Measurements from ENCODE around the gene ATG4B. TPM values are rescaled to one million over a fixed set of nuclear protein-coding genes. Genes with fewer than 3 reads are reported as not detected.

The ATG4B gene
- total and polyA plus RNA-seq, 2 of the 4 experiments (the other 2 are of a cell fraction), result 113 to 146 TPM

DNA sequence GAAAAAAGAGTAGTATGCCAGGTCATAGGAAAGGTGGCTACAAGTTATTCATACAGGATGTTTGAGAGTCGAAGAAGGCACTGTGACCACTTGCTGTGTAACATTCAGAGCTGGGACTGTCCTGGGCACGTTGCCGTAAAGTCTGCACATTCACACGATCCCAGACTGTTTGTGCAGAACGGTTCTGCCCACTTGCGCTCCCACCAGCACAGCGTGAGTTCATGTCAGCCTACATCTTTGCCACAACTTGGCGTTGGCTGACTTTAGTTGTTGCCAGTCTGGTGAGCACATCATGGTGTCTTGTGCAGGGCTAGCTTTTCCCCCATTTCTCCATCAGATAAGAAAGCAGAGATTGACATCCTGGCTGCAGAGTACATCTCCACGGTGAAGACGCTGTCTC, 71.4 kb downstream of the ATG4B start:
- H4K5ac ChIP-seq (ENCODE audit: low read depth, low read length), result no peak overlapping the region
- H3K9me1 ChIP-seq (ENCODE audit: insufficient read depth, low read length), result 0 out of 2 replicates have a peak, but pooled peaks cover 2% of the 10 kb centered on the region
- 89% methylated on average over 7 of the region's 10 CpGs; no CpG with 5 or more reads in 1 of the 2 experiments for WGBS, 2 experiments (ENCODE audit: extremely low coverage in 2 of 2, insufficient read length in 1 of 2)
- no peak for DNase-seq
- intact Hi-C loops (cut with micrococcal nuclease) (loop anchor here (10.0 kb wide), 1 partner anchor 166 kb away; no protein-coding TSS in a partner anchor), in situ Hi-C loops (cut with MboI; ENCODE audit: low sequenced_read_pairs) (no loop called here), dilution Hi-C loops (cut with HindIII; ENCODE audit: low sequenced_read_pairs, unreplicated experiment) (no loop called here)
- H3K36me3 ChIP-seq (ENCODE audit: control insufficient read depth, insufficient read depth, low read length), result peaks cover 60% of the 10 kb centered on the region
- H2AK9ac ChIP-seq (replicated peaks; ENCODE audit: low read depth, low read length, poor library complexity), result no peak overlapping the region
- no peak overlapping the region for H4K91ac ChIP-seq (ENCODE audit: insufficient read depth, low read depth, low read length)
- no peak overlapping the region for H3K23ac ChIP-seq (ENCODE audit: low read depth, low read length)
- no peak overlapping the region for H2BK120ac ChIP-seq (ENCODE audit: low read depth, low read length)
- H2AK5ac ChIP-seq (ENCODE audit: low read depth, low read length), result no peak overlapping the region
- H3K18ac ChIP-seq (ENCODE audit: low read depth, low read length), result no peak overlapping the region
- POLR2A ChIA-PET (ENCODE audit: unreplicated experiment), result no interaction called here
- CTCF ChIA-PET, result no interaction called here
- H3K14ac ChIP-seq (replicated peaks; ENCODE audit: low read depth, low read length), result no peak overlapping the region
- H3K4me1 ChIP-seq (ENCODE audit: control insufficient read depth, insufficient read depth, low read length), result no peaks in the 10 kb centered on the region
- BruUV-seq (replicated peaks), result no TSS peak
- H3K79me1 ChIP-seq (ENCODE audit: low read depth in 1 of 2, low read length in 2 of 2), result peaks cover 3 to 11% of the 10 kb centered on the region in 2 experiments; a peak in 2 of 4 replicates
- ATAC-seq (ENCODE audit: low read depth), result no peak
- no peak overlapping the region for H2BK20ac ChIP-seq (ENCODE audit: low read depth, low read length)
- no peak overlapping the region for H2BK5ac ChIP-seq (ENCODE audit: low read depth, low read length, poor library complexity, severe bottlenecking)
- H3K4ac ChIP-seq (ENCODE audit: low read depth, low read length), result no peak overlapping the region
- H3K27me3 ChIP-seq (ENCODE audit: control insufficient read depth, insufficient read depth, low read length), result no peaks in the 10 kb centered on the region
- no peak overlapping the region for H3K4me3 ChIP-seq (ENCODE audit: insufficient read depth, low read depth, low read length)
- no peak overlapping the region for H3K56ac ChIP-seq (ENCODE audit: extremely low read depth, insufficient read depth, low read length)
- TF ChIP-seq POLR2A (IDR thresholded peaks at IDR 0.05; ENCODE audit: low read depth, low read length) (no peak), SMC3 (IDR thresholded peaks at IDR 0.05; ENCODE audit: low read depth, low read length) (no peak)
- no peak overlapping the region for H4K8ac ChIP-seq (ENCODE audit: low read depth in 2 of 2, low read length in 2 of 2)
- no peak overlapping the region for H3K9ac ChIP-seq (ENCODE audit: low read depth, low read length)
- H3K9me3 ChIP-seq (ENCODE audit: control insufficient read depth, insufficient read depth, low read length), result peaks cover 4% of the 10 kb centered on the region; the same call in 1 of the 2 replicates
- no peak overlapping the region for H3K27ac ChIP-seq (ENCODE audit: insufficient read depth, low read length)
- no peak overlapping the region for H2AFZ ChIP-seq (replicated peaks; ENCODE audit: low read length, poor library complexity)
- no peak overlapping the region for H2BK15ac ChIP-seq (ENCODE audit: low read depth, low read length)
- peaks cover 3% of the 10 kb centered on the region for H4K20me1 ChIP-seq (ENCODE audit: insufficient read depth, low read length)
- H3K4me2 ChIP-seq (ENCODE audit: low read depth, low read length), result no peak overlapping the region
